GM19452 (cell line): Measurements from ENCODE around the gene KLK1.

Experiments used
- ATAC-seq: cut with Tn5 transposase; IDR thresholded peaks from one replicate; pipeline ENCODE4 v1.9.1; 2021; ENCODE audit not compliant: unreplicated experiment

Gene KLK1

GRCh38 chr19:50823389-50824042 lies at the start of gene KLK1:
Gene KLK1, minus strand, starts transcription at chr19:50823787. Its CDS starts 39 bp downstream, at chr19:50823748.
- no peak for ATAC-seq

GRCh38 chr19:50873056-50873455 lies 49.5 kb upstream of the KLK1 start, which contains the start of gene KLK2:
Gene KLK2, plus strand, starts transcription at chr19:50873439. Its CDS starts 35 bp downstream, at chr19:50873474.
- ATAC-seq, result no peak

- no peak for ATAC-seq
Observed at GRCh38 chr19:50870417-50871089, 47.0 kb upstream of the KLK1 start.

- no peak for ATAC-seq
Observed at GRCh38 chr19:50869479-50869878, 45.9 kb upstream of the KLK1 start.

GRCh38 chr19:50861496-50862286 lies 38.1 kb upstream of the KLK1 start:
- ATAC-seq, result no peak

GRCh38 chr19:50861010-50861409 lies 37.4 kb upstream of the KLK1 start:
- ATAC-seq, result no peak

- no peak for ATAC-seq
Observed at GRCh38 chr19:50859849-50860248, 36.3 kb upstream of the KLK1 start.

- no peak for ATAC-seq
Observed at GRCh38 chr19:50858886-50859285, 35.3 kb upstream of the KLK1 start.

GRCh38 chr19:50857366-50857765 lies 33.8 kb upstream of the KLK1 start:
- ATAC-seq, result no peak

GRCh38 chr19:50854636-50855410 lies 31.2 kb upstream of the KLK1 start, which contains the start of gene KLK3:
Gene KLK3, plus strand, starts transcription at chr19:50854915. Its CDS starts 41 bp downstream, at chr19:50854956.
- no peak for ATAC-seq

GRCh38 chr19:50851620-50852019 lies 28.0 kb upstream of the KLK1 start:
- no peak for ATAC-seq

GRCh38 chr19:50850738-50851137 lies 27.2 kb upstream of the KLK1 start:
- no peak for ATAC-seq

GRCh38 chr19:50844296-50844935 lies 20.8 kb upstream of the KLK1 start:
- ATAC-seq, result no peak

- no peak for ATAC-seq
Observed at GRCh38 chr19:50843701-50844221, 20.2 kb upstream of the KLK1 start.

- no peak for ATAC-seq
Observed at GRCh38 chr19:50843205-50843604, 19.6 kb upstream of the KLK1 start.

GRCh38 chr19:50842130-50842529 lies 18.5 kb upstream of the KLK1 start:
- no peak for ATAC-seq

- no peak for ATAC-seq
Observed at GRCh38 chr19:50839712-50840655, 16.4 kb upstream of the KLK1 start.

- ATAC-seq, result no peak
Observed at GRCh38 chr19:50838239-50838638, 14.7 kb upstream of the KLK1 start.

GRCh38 chr19:50837300-50837699 lies 13.7 kb upstream of the KLK1 start:
- ATAC-seq, result no peak
